Fibroblast of upper back skin (primary cell): ENCODE results near the gene ST8SIA6.
A peak's percentile ranks its signal among the peaks of the same experiment; 100 is the strongest.
"Not testable (repeated sequence)": the region's sequence is repeated elsewhere in the genome, so short reads cannot be mapped to it uniquely, and the experiment has no call there.

Source experiments
- DNase-seq: peaks from one replicate; pipeline ENCODE4 v3.0.0-alpha.2; 2013

ST8SIA6 gene

GRCh38 chr10:17340144-17340829 lies 114.1 kb downstream of the ST8SIA6 start:
- DNase-seq: no peak

DNA sequence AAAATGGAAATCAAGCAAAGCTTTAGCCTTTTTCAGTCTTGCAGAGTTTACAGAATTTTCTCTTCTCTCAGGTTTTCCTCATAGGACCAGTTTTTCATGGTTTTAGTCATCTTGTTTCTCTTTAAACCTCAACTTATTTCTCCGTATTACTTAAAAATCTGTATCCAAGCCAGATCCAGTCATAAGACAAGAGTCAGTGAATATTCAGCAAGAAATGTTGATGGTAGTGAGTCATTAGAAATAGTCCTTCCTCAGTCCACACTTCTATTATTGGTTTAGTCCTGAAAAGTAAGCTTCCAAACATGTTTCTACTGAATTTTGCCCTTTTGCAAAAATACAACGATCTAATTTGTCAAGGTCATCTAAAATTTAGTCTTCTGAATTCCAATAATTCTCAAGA lies 119.3 kb downstream of the ST8SIA6 start:
- peak; percentile 89 for DNase-seq

DNA sequence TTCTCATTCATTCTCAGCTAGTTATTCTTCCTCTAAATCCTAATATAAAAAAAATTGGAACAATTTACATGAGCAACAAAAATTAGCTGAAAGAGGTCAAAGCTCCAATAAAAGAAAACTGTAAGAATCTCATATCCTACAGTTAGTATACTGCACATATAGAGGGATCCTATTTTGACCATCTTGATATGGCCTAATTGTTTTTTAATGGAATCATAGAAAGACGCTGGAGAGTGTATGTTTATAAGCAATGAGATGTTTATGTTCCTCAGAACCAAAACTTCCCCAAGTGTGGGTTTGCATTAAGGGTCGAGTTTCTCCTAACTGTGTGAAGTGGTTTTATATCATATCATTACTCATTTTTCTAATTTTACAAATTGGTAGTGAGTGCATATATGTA lies 123.9 kb downstream of the ST8SIA6 start:
- DNase-seq: no peak

DNA sequence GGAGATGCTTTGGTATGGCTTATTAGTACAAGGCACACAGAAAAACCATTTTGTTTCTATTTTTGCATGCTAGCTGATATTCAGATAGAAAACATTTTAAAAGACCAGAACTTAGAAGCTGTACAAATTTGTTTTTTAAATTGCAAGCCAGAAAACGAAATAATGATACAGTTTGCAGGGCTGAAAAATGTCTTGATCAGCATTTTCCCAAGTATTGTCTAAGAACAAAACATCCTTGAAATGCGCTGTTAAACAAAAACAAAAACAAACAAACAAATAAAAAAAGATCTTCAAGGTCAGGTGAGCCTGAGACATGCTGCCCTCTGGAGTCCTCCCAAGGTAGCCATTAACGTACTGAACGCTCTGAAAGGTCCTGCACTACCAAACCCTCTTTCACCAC lies 128.0 kb downstream of the ST8SIA6 start:
- no peak for DNase-seq

GRCh38 chr10:17321957-17322356 lies 132.4 kb downstream of the ST8SIA6 start:
- DNase-seq: not testable (repeated sequence)

DNA sequence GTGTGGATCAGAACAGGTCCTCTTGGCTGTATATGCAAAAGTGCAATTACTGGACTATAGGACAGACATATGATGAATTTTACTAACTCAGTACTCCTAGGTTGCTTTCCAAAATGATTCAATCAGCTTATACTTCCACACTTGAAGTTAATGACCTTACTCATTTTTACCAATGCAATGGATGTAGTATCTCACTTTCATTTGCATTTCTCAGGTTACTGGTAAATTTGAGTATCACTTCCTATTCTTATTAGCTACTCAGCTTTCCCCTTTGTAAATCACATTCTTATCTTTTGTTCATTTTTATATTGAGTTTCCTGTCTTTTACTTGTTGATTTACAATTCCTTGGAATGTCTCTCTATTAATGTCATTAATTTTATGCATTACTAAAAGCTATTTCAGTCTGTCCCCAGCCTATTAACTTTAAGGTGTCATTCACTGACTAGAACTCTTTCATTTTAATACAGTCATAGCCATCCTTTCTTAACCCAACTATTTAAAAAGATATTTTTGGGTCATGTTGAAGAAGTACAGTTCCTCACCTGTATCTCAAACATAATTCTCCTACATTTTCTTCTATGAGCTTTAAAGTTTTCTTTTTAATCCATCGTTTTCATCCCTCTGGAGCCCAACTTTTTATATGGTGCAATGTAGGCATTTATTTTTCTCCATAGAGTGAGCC lies 137.8 kb downstream of the ST8SIA6 start:
- no peak for DNase-seq

DNA sequence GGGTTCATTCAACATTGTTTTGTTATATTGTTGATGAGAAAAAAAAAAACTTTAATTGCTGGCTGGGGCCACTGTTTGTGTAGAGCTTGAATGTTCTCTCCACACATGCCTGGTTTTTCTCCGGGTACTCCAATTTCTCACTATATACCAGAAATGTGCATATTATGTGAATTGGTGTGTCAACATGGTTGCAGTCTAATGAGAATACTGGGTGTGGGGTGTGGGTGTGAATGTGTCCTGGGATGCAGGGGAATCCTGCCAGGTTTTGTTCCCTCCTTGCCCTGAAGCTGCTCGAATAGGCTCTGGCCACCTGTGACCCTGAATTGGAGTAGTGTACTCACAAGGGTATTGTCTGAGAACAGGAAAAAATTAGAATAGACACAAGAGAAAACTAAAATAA lies 145.0 kb downstream of the ST8SIA6 start:
- DNase-seq: no peak

GRCh38 chr10:17307123-17307522 lies 147.3 kb downstream of the ST8SIA6 start:
- no peak for DNase-seq

DNA sequence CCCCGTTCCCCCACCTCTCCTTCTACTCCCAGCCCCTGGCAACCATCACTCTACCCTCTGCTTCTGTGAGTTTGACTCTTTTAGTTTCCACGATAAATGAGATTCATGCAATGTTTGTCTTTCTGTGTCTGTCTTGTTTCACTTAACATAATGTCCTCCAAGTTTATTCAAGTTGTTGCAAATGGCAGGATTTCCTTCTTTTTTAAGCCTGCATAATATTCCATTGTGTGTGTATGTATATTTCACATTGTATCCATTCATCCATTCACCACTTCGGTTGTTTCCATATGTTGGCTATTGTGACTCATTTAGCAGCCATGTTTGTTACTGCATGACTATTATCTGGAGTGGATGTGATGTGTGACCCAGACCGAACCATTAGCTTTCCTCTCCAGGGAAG lies 162.0 kb downstream of the ST8SIA6 start:
- no peak for DNase-seq

GRCh38 chr10:17290226-17290625 lies 164.2 kb downstream of the ST8SIA6 start:
- DNase-seq: peak; percentile 20

DNA sequence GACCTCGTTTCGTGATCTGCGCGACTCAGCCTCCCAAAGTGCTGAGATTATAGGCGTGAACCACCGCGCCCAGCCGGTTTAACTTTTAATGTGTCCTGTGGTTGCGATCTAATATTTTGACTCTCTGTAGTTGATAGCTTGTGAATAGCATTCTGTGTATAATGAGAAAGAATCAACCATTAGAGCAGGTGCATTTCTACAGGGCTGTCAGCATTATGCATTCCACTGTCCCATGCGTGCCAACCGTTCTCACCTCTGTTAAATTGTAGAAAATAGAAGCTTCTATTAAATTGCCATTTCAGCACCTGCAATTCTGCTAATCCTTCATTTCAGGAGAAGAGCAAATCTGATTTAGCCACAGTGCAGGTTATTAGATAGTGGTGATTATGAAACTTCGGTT lies 164.6 kb downstream of the ST8SIA6 start:
- no peak for DNase-seq

DNA sequence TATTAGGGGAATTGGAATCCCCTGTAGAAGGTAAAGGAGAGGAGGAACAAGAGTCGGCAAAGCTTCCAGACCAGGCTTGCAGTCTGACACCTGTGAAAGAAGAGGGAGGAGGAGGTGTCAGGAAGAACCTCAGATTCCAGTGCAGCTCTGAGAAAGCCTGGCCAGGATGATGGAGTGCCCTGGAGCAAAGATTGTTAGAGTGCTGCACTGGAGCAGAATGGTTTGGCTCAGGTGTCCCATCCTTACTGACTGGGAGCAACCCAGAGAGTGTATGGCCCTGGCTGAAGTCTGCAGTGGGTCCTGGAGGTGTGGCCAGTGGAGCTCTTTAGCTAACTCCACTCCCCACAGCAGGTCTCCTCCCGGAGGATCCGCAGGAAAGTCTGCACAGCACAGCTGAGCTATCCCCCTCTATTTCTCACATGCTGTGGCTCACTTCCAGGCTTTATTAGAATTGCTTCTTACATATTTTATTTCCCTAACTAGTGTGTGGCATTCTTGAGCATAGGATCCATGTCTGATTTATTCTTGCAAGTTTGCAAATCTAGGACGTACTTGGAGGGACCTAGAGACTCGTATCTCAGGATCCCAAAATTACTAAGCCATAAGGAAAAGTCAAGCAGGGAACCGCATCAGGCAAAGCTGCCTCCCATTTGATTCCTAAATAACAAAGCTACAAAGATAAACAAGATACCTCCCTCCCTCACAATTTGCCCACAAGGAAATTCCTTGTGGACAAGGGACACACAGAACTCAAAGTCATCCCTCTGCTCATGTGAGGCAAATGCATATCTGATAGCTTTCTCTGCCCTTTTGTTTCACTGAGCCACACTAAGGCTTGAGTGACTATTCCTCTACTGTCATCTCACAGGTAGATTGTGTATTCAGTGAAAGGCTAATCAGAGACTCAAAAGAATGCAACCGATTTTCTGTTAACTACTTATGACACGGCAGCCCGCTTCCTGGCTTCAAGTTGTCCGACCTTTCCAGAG lies 167.5 kb downstream of the ST8SIA6 start:
- DNase-seq: no peak

DNA sequence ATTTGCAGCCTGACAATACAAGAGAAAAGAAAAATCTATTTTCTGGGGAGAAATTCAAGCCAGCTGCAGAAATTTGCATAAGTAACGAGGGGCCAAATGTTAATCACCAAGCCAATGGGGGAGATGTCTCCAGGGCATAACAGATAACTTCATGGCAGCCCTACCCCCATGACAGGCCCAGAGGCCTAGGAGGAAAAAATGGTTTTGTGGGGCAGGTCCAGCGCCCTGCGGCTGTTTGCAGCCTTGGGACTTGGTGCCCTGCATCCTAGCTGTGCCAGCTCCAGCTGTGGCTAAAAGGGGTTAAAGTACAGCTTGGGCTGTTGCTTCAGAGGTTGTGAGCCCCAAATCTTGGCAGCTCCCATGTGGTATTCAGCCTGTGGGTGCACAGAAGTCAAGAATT lies 172.1 kb downstream of the ST8SIA6 start:
- no peak for DNase-seq

GRCh38 chr10:17278607-17279240 lies 175.7 kb downstream of the ST8SIA6 start:
- DNase-seq: no peak

DNA sequence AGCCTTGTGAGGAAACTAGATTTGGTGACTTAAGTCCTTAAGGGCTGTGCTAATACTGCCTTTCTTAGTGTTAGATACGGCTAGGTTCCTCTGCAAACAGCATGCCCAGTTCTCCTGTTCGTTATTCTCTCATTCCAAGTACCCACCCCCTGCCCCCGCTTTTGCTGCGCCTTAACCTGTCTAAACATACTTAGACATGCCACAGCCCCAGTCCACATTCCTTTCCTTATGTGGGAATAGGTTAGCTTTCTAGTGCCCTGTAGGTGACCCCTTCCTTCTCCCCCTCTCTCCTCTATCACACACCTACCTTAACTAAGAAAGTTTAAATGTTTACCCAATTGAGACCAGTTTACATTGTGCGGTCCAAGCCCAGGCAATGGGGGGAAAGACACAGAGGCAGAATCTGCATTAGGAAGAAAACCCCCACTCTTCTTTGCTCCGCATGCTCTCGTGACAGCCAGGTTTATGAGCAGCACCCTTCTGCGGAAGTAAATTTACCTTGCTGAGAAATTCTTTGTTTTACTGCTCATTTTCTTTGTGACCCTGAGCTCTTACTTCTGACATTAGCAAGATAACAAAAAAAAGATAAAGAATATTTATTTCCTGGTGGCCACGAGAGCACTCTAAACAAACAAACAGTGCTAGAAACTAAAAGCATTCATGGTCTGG lies 177.5 kb downstream of the ST8SIA6 start:
- no peak for DNase-seq

DNA sequence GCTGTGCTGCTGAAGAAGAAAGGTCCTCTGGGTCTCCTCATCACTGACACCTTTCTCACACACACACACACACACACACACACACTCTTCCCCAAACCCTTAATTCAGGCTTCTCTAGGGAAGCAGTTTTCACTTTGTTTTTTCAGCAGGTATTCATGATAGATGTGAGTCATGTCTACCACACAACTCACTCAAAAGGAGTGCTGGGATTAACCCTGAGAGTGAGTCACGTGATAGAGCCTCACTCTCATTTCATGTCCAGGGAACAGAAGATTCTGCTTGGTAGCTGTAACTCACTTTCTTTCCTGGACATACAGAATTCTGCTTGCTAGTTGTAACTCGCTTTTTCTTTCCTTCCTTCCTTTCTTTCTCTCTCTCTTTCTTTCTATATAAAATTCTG lies 181.0 kb downstream of the ST8SIA6 start:
- DNase-seq: peak; percentile 80

- DNase-seq: no peak
Measured at GRCh38 chr10:17272648-17273047, 181.7 kb downstream of the ST8SIA6 start.
